HUDEP-2 (cell line): Measurements from ENCODE around the gene AP1G1.
"Not testable (repeated sequence)": the region's sequence is repeated elsewhere in the genome, so short reads cannot be mapped to it uniquely, and the experiment has no call there.

Experiments used
- DNase-seq, 76 experiments: peaks; one replicate each; lab custom pipeline; 2025; ENCODE audit not compliant: unreplicated experiment in 76 of 76; lab: John Stamatoyannopoulos, UW

The AP1G1 gene

DNA sequence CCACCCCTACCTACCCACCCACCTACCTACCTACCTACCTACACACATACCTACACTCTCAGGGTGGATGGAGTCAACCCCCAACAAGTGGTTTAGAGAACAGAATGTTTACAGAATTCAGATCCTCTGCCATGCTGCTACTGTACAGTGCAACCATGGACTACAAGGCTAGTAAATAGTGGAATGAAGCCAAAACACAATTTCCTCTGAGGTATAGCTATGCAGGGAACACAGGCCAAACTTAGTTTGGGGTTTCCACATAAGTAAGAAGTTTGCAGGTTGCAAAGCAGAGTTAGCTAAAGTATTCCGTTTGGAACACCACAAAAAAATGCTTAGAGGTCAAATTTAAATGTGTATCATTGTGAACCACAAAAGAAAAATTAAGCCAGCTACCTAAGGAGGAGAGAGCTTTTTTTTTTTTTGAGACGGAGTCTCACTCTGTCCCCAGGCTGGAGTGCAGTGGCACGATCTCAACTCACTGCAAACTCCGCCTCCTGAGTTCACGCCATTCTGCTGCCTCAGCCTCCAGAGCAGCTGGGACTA, 2.7 kb upstream of the AP1G1 start:
- no peak for DNase-seq

DNA sequence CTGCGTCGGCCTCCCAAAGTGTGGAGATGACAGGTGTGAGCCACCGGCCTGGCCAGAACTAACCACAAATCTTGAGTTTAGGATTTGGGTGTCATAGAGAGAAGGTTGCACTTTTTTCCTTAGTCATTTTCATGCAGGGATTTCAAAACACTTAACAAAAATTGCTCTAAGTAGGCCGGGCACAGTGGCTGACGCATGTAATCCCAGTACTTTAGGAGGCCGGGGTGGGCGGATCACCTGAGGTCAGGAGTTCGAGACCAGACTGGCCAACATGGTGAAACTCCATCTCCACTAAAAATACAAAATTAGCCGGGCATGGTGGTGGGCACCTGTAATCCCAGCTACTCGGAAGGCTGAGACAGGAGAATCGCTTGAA, 1.5 kb upstream of the AP1G1 start:
- DNase-seq, result not testable (repeated sequence)

DNA sequence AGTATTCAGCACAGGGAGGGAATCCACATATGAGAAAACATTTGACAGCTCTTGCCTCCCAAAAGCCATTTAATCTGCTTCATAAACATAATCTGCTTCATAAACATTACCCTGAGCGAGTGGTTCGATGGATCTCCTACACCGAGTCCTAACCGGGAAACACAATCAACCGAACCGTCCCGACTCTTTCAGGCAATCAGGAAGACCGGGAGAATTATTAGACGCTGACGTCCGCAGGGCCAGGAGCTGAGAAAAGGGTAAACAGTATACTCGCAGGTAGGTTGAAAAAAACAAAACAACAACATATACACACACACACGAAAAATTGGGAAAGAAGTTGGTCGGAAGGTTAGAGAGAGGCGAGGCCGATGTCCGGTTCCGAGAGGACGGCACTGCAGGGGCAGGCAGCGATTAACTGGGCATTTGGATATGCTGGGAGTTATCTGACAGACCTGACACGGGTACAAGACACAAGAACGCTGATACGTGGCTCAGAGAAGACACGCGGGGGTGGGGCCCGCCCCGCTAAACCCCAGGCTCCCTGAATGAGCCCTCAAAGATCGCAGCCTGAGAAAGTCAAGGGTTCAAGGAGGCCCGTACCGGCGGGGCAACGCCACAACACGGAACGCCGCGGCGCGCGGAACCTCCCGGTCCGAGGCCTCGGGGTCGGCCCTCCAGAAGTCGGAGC, 585 bp downstream of the AP1G1 start:
- DNase-seq, result peak in 64 of 76 experiments; percentile 6 to 74 (median 45)

DNA sequence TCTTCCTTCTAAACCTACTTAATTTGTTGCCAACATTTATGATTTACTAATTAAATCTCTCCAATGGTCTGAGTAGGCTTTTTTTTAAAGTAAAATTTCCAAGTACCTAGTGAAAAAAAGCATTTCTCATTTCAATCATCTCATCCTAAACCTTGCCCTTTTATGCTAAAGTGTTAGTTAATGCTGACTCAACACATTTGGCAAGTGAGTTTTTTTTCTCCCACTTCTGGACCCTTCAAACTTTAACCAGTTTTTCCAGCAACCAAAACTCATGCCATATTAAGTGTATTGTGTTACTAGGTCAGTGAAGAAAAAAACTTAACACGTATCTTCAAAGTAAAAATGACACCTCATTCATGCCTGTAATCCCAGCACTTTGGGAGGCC, 5.3 kb downstream of the AP1G1 start:
- DNase-seq, result no peak

DNA sequence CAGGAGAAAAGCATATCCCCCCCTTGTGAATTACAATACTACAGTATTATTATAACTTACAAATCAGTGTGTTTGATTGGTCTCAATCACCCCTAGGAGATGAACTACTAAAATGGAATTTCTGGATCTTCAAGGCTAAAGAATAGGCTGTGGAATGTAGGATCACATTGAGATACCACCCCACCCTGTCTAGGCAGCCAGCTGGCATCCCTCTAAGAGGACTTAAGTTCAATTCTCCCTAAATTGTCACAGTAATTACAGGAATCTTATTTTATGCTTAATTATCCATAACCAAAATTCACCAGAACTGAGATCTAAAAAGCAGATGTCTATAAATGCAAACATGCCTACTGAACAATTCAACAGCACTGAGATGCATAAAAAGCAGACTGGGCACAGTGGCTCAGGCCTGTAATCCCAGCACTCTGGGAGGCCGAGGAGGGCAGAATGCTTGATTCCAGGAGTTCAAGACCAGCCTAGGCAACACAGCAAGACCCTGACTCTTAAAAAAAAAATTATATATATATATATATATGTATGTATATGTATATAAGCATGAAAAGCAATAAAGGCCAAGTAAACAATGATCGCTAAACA, 12.0 kb downstream of the AP1G1 start:
- DNase-seq, result no peak

DNA sequence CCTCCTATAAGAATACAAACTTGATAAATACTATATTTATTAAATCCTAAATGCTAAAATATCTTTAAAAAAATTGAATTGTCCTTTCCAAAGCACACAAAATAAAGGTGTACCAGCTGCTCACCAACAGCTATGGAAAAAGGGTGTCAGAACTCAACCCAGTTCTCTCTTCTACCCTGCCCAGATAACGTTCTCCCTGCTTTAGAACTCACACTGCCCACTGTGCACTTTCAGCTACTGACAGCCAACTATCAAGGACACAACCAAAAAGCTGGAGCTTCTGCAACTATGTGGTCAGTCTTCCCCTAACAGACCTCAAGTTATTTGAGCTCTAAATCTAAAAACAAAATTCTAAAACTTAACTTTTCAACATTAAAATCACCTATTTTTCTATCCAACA, 13.7 kb downstream of the AP1G1 start:
- peak in 18 of 76 experiments; percentile 2 to 62 (median 14) for DNase-seq

DNA sequence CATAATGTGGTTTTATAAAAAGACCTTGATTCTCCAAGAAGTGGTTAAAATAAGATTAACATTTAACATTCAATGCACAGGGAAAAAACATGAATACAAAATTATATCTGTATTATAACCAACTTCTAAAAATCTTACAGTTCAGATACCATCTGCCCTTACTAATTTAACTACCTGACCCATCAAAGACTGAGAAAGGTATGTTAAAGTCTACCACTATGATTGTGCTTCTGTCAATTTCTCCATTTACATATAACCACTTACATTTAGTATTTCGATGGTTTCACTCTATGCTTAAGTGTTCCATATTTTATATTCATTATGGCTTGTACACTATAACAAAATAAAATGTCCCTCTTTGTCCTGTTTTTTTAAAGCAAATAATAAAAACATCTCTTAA, 14.6 kb downstream of the AP1G1 start:
- DNase-seq, result no peak

DNA sequence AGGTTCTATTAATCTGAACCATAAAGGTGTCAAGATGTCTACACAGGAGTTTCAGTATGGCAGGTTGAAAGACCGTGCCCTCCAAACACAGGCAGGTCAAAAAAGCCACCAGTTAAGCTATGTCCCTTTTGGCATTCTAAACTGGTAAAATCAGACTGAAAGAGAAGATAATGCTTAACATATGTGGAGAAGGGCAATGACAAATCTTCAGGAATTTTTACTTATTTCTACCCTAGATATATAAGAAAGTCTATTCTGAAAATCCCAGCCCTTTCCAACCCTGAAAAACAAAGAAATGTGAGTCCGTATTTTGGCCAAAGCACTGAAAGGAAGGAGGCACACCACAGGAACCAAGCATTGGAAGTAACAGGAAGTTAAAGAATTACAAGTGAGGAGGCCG, 16.5 kb downstream of the AP1G1 start:
- no peak for DNase-seq

DNA sequence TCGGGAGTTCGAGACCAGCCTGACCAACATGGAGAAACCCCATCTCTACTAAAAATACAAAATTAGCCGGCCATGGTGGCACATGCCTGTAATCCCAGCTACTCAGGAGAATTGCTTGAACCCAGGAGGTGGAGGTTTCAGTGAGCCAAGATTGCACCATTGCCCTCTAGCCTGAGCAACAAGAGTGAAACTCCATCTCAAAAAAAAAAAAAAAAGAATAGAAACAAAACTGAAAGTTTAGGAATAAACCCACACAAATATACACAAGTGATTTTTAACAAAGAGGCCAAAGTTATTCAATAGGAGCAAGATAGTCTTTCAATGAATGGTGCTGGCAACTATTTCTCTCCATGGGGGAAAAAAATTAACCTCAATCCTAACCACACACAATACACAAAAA, 18.3 kb downstream of the AP1G1 start:
- DNase-seq, result not testable (repeated sequence)

DNA sequence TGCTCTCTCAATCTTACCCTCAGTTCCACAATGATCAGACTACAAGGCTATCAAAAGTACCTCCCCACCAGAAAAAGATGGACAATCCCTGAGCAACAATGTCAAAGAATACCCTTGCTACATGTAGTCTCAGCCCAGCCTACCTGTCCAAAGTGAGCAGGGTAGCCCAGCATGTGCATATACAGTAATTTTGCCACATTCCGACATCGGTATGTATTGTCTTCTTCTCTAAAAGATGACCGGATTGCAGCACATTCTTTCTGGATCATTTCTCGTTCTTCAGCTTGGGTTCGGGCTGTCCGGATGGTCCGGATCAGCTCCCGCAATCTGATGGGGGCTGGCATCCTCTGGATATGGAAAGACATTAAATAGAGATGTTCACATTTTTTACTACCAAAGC, 19.5 kb downstream of the AP1G1 start:
- no peak for DNase-seq

DNA sequence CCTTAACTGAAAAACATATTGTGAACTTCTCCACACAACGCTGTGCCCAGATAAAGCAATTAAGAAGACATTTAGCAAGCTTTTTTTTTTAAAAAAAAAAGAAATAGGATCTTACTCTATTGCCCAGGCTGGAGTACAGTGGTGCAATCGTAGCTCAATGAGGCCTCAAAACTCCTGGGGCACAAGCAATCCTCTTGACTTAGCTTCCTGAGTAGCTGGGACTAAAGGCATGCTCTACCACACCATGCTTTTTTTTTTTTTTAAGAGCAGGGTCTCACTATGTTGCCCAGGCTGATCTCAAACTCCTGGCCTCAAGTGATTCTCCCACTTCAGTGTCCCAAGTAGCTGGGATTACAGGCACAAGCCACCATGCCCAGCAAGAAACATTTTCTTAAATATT, 20.1 kb downstream of the AP1G1 start:
- DNase-seq, result no peak

DNA sequence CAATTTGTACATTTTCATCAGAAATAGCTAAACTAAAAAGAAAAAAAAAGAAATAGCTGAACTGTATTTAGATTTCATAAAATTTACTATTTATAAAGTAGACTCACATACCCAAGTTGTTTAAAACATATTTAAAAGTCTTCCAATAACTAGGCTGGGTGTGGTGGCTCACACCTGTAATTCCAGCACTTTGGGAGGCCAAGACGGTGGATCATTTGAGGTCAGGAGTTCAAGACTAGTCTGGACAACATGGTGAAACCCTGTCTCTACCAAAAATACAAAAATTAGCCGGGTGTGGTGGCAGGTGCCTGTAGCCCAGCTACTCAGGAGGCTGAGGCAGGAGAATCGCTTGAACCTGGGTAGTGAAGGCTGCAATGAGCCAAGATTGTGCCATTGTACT, 23.5 kb downstream of the AP1G1 start:
- not testable (repeated sequence) for DNase-seq

DNA sequence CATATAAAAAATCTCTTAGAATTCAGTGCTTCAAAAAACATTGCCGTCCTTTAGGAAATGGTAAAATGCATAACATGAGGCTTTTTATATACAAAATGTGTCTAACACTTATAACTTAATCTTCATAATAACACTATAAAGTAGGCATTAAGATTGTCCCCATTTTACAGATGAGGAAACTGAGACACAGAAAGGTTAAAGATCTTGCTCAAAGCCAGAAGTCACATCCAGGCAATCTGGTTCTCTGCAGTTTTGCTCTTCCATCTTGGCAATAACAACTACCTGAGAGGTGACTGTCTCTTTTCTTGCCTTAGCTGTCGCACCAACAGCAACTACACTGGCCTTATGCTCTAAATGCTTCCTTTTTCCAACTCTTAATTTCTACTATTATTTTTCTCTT, 24.5 kb downstream of the AP1G1 start:
- no peak for DNase-seq

DNA sequence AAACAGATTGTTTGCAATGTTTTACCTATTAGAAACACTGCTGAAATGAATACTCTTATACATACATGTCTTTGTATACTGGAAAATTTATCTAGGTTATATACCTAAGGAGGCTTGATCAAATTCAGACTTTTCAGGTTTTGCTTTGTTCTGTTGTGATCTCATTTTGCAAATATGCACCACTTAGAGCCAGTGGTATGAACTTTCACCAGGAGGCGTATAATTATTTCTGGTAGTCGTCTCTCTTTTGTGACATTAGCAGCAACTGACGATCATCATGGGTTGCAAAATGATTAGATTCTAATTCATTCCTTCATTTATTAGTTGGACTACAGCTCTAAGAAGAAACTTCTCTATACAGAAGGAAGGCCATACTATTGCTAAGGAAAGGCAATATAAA, 26.9 kb downstream of the AP1G1 start:
- DNase-seq, result no peak

DNA sequence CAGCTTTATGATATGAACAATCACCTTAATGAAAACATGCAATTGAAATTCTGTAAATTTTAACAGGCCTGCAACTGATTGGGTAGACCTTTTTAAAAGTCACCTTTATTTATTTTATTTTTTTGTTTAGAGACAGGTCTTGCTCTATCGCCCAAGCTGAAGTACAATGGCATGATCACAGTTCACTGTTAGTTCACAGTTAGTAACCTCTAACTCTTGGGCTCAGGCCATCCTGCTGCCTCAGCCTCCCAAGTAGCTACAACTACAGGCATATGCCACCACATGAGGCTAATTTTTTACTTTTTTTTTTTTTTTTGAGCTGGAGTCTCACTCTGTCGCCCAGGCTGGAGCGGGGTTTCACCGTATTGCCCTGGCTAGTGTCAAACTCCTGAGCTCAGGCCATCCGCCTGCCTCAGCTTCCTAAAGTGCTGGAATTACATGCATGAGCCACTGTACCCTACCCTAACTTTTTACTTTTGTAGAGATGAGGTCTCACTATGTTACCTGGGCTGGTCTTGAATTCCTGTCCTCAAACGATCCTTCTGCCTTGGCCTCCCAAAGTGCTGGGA, 28.0 kb downstream of the AP1G1 start:
- DNase-seq, result no peak

DNA sequence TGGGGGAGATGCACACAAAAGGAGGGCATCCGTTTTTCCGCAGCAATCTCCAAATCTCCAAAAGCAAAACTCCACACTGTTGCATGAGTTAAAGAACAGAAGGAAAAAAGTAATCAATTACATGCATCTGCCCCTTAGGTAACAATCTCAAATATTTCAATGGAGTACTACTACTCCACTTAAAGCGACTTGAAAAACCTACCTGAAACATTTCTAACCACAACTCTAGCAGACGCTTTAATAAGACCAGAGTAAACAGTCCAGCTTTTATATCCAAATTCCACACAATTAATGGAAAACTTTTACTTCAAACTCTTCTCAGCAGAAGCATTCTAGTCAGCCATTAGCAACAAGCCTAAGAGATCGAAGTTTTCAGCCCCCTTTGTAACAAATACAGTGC, 29.9 kb downstream of the AP1G1 start:
- DNase-seq, result no peak

DNA sequence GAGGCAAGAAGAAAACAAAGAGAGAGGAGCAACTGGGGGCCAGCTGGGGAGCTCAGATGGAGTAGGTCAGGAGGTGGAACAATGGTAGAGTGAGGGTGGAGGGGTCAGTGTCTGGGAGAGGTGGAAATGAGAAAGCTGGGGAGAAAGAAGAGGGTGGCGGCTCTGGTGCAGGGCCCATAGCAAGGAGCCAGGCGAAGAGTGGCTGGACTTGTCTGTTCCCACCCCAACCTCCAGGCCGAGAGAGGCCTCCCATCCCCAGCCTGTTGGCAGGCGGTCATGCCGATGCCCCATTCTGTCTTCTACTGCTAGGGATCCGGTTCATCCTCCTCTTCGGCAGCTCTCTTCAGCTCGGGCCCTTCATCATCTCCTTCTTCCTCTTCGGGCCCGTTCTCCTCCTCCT, 31.3 kb downstream of the AP1G1 start:
- no peak for DNase-seq

DNA sequence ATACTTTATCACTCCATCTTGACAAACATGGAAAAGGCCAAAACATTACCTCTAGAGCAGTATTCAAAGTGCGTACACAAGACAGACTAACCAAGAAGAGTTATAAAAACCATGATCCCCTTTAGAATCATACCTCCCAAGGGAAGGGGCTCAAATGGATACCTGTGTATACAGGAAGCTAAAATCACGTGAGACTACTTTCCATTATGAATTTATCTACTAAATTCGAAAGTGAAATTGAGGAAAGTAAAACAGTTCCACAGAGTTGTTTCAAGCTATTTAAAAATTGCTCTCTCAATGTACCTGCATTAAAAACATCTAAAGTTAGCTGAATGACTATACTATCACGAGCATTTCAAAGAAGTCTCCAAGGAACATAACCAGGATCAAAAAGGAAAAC, 32.7 kb downstream of the AP1G1 start:
- no peak for DNase-seq

DNA sequence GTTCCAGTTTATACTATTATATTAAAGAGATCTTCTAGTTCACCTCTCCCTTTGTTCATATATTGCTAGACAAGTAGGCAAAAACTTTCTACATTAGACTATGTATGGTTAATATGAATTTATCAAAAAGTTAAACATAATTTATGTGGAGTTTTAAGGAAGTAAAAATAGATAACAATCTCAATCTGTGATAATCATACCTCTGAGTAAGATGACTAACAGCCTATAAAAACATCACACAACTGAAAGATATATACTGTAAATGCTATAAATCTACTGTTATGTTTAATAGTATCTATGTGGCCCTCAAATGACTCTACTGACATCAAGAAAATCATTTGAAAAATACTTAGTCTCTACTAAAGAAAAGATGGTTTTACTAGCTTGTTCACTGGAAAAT, 37.1 kb downstream of the AP1G1 start:
- DNase-seq, result no peak

DNA sequence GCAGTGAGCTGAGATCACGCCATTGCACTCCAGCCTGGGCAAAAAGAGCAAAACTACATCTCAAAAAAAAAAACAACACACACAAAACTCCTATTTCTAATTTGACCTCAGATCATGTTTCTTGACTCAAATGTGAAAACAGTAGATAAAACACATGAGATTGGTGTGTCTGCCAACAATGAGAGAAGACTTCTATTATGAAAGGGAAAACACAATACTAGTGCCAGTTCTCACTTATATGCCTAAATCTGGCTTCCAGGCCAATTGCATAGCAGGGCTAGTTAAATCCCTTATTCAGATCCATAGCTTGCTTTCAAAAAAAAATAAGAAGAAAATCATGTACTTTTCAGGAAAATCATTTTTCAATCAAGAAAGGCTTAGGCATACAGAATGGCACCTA, 39.4 kb downstream of the AP1G1 start:
- peak in 3 of 76 experiments; percentile 5 to 23 (median 7) for DNase-seq

DNA sequence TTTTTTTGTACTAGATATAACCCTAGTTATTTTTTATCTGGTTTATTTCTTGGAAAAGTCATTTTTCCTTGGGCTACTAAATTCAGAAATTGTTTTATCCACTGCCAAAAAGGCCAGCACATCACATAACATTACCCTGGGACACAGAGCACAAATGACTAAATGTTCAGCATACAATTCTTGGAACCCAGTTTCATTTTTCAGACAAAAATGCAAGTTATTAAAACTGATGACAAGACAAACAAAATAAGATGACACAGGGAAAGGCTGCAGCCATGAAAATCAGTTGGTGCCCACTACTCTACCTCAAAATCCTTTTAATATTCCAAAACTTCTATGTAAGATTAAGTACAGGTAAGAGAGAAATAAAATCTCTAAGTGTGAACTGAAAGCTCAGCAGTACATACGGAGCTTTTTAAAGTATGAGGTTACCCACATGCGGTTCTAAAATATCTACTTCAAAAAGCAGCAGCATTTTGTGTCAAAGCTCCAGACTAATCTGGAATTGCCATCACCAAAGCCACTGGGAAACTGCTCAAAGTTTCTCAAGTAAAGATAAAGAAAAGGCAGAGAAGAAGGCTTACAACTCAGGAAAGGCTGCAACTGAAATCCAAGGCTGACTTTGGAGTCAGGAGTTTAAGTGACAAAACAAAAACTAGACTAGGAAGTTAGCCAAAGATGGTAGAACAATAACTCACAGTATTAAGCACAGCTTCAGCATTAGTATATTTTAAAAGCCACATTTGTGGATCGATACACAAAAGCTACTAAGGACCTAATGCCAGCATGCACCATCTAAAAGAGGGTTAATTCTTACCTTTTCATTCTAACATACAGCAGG, 41.4 kb downstream of the AP1G1 start:
- no peak for DNase-seq
